ENCODE data around the gene MCC. TPM values are rescaled to one million over a fixed set of nuclear protein-coding genes. Genes with fewer than 3 reads are reported as not detected.

The MCC gene
- total and polyA plus RNA-seq, 9 donors: 29.8 to 262 (median 108) TPM

- Histone ChIP-seq H3K4me1 (ENCODE audit: insufficient read depth) (no peaks in the 10 kb centered on the region), H3K9me3 (no peaks in the 10 kb centered on the region), H3K27ac (no peak overlapping the region), H3K4me3 (no peak overlapping the region), H3K27me3 (no peaks in the 10 kb centered on the region), H3K36me3 (no peaks in the 10 kb centered on the region)
- TF ChIP-seq POLR2A (IDR thresholded peaks at IDR 0.05): no peak
- intact Hi-C loops (cut with DNase I): no loop called here
- WGBS, 3 donors: 35 to 44% (median 43%) methylated on average over 2 of the region's 2 CpGs
- no peak for DNase-seq
Measured at GRCh38 chr5:113378514-113378913, 109.7 kb downstream of the MCC start.

- H3K27me3 ChIP-seq: no peaks in the 10 kb centered on the region
- H3K9me3 ChIP-seq: no peaks in the 10 kb centered on the region
- TF ChIP-seq, protein P1, sequence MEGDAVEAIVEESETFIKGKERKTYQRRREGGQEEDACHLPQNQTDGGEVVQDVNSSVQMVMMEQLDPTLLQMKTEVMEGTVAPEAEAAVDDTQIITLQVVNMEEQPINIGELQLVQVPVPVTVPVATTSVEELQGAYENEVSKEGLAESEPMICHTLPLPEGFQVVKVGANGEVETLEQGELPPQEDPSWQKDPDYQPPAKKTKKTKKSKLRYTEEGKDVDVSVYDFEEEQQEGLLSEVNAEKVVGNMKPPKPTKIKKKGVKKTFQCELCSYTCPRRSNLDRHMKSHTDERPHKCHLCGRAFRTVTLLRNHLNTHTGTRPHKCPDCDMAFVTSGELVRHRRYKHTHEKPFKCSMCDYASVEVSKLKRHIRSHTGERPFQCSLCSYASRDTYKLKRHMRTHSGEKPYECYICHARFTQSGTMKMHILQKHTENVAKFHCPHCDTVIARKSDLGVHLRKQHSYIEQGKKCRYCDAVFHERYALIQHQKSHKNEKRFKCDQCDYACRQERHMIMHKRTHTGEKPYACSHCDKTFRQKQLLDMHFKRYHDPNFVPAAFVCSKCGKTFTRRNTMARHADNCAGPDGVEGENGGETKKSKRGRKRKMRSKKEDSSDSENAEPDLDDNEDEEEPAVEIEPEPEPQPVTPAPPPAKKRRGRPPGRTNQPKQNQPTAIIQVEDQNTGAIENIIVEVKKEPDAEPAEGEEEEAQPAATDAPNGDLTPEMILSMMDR (IDR thresholded peaks at IDR 0.05): no peak
- TF ChIP-seq POLR2A (IDR thresholded peaks at IDR 0.05): no peak
- no peak for TF ChIP-seq EP300 (IDR thresholded peaks at IDR 0.05)
- no peaks in the 10 kb centered on the region for H3K4me1 ChIP-seq (ENCODE audit: insufficient read depth)
- no peak overlapping the region for H3K27ac ChIP-seq
- DNase-seq: no peak
- intact Hi-C loops (cut with DNase I): no loop called here
- H3K36me3 ChIP-seq: no peaks in the 10 kb centered on the region
- no peak overlapping the region for H3K4me3 ChIP-seq
Measured at GRCh38 chr5:113378081-113378480, 110.2 kb downstream of the MCC start.

DNA sequence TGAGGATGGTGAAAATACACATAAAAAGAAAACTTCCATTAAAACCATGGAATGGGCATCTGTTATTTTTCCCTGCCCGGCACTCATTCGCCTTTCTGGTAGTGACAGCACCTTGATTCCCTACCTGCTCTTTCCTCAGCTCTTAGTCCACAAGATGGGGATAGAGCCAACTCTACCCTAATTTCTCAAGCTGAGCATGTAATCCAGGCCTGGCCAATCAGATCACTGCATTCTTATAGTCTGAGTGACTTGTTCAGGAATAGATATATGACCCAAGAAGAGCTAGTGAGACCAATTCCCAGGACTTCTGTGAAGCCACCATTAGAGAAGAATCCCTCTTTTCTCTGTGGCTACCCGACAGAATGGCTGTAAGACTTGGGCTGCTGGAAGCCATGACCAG is 111.6 kb downstream of the MCC start:
- intact Hi-C loops (cut with DNase I): no loop called here
- Histone ChIP-seq H3K27ac (no peak overlapping the region), H3K9me3 (no peaks in the 10 kb centered on the region), H3K36me3 (no peaks in the 10 kb centered on the region), H3K27me3 (no peaks in the 10 kb centered on the region), H3K4me3 (no peak overlapping the region), H3K4me1 (ENCODE audit: insufficient read depth) (no peaks in the 10 kb centered on the region)
- WGBS, 3 donors: 97 to 98% (median 98%) methylated on average over 3 of the region's 3 CpGs
- no peak for DNase-seq
- TF ChIP-seq POLR2A (IDR thresholded peaks at IDR 0.05) (no peak), EP300 (IDR thresholded peaks at IDR 0.05) (no peak)
- TF ChIP-seq, protein P1 (IDR thresholded peaks at IDR 0.05): no peak

- no peaks in the 10 kb centered on the region for H3K4me1 ChIP-seq (ENCODE audit: insufficient read depth)
- WGBS, 3 donors: 72 to 83% (median 78%) methylated on average over 3 of the region's 3 CpGs
- intact Hi-C loops (cut with DNase I): no loop called here
- no peaks in the 10 kb centered on the region for H3K27me3 ChIP-seq
- no peak for TF ChIP-seq EP300 (IDR thresholded peaks at IDR 0.05)
- no peaks in the 10 kb centered on the region for H3K36me3 ChIP-seq
- no peak overlapping the region for H3K4me3 ChIP-seq
- no peaks in the 10 kb centered on the region for H3K9me3 ChIP-seq
- no peak overlapping the region for H3K27ac ChIP-seq
- DNase-seq: no peak
Measured at GRCh38 chr5:113375480-113376060, 112.7 kb downstream of the MCC start.

GRCh38 chr5:113373426-113373825 is 114.8 kb downstream of the MCC start:
- intact Hi-C loops (cut with DNase I): no loop called here
- H3K36me3 ChIP-seq: no peaks in the 10 kb centered on the region
- no peaks in the 10 kb centered on the region for H3K27me3 ChIP-seq
- no peaks in the 10 kb centered on the region for H3K4me1 ChIP-seq (ENCODE audit: insufficient read depth)
- H3K4me3 ChIP-seq: no peak overlapping the region
- H3K27ac ChIP-seq: no peak overlapping the region
- H3K9me3 ChIP-seq: no peaks in the 10 kb centered on the region
- no peak for DNase-seq
- TF ChIP-seq, protein P1 (IDR thresholded peaks at IDR 0.05): no peak
- TF ChIP-seq EP300 (IDR thresholded peaks at IDR 0.05): no peak
- 92 to 94% (median 92%) methylated on average over 3 of the region's 3 CpGs for WGBS, 3 donors

All from ovary (tissue), 9 donors.